HG02759 (cell line): ENCODE results near the gene PLAA.

ENCODE experiments used
- ATAC-seq: cut with Tn5 transposase; IDR thresholded peaks from one replicate; pipeline ENCODE4 v1.9.1; 2021; ENCODE audit warnings: mild to moderate bottlenecking, moderate library complexity; ENCODE audit not compliant: unreplicated experiment

The PLAA gene

DNA sequence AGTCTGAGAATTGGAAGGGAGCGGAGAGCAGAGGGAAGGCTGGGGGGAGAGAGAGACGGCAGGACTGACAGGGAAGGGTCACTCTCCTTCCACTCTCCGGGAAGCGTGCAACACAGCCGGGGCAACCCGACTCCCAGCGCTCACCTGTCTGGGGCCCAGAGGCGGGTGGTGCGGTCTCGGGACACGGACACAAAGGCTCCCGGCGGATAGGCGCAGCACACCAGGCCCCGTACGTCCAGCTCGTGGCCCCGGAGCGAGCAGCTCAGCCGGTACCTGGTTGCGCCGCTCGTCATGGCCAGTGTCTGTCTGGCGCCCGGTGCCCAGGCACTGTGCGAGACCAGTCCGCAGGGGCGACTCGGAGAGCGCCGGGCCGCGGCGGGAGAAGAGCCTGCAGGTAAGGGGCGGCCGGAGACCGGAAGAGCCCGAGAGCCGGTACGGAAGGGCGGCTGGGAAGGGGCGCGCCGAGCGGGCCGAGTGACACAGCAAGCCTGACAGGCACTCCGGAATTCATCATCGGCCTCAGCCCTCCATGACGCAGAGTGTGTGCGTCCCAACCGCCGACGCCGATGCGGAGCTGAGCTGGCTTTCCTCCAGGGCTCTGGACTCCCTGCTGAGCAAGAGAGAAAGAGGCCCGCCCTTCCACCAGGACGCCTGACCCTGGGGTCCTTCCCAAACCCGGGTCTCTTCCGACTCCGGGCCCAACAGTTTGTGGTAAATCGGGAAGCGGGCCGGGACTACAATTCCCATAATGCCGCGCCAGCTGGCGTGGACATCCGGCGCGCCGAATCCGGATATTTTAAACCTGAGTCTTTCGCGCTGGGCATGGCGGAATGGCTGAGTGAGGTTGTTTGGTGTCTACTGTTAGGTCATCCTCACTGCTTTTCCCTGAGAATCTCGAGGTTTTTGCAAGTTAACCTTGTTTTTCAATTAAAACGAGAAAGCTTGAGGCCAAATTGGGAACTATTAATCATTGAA lies at the start of gene PLAA:
Gene PLAA, minus strand, starts transcription at position 490 of the 975 bp plus-strand sequence. Its CDS starts 197 bp downstream, at position 293.
- peak; percentile 99 for ATAC-seq

DNA sequence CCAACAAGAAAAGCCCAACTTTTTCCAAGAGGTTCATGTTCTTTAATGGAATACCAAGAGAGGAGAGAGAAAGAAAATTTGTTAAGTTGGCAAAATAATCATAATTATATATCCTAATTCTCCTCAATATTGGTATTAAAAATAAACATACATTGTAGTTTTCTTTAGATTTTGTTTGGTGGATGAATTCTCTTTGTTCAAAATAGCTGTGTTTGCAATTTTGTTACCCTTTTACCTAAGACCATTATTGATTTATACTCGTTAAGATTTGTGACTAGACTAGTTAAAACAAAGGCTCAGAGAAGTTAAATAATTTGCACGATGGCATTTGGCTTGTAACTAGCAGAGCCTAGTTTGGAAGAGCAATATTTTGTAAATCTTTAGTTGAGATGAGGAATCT lies 48.8 kb upstream of the PLAA start:
- no peak for ATAC-seq

DNA sequence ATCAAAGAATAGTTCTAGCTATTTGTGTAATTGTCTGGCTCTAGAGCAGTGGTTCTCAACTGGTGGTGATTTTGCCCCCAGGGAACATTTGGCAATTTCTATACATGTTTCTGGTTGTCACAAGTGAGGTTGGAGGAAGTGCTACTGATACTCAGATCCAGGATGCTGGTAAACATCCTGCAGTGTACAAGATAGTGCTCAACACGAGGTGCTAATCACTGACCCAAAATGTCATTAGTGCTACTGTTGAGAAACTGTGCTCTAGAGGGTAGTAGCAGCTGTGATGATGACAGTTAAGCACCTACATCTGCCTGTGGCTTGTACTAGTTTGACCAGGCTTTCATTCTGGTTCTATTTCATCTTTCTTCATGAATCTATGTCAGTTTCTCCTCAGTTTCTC lies 36.3 kb upstream of the PLAA start:
- no peak for ATAC-seq

DNA sequence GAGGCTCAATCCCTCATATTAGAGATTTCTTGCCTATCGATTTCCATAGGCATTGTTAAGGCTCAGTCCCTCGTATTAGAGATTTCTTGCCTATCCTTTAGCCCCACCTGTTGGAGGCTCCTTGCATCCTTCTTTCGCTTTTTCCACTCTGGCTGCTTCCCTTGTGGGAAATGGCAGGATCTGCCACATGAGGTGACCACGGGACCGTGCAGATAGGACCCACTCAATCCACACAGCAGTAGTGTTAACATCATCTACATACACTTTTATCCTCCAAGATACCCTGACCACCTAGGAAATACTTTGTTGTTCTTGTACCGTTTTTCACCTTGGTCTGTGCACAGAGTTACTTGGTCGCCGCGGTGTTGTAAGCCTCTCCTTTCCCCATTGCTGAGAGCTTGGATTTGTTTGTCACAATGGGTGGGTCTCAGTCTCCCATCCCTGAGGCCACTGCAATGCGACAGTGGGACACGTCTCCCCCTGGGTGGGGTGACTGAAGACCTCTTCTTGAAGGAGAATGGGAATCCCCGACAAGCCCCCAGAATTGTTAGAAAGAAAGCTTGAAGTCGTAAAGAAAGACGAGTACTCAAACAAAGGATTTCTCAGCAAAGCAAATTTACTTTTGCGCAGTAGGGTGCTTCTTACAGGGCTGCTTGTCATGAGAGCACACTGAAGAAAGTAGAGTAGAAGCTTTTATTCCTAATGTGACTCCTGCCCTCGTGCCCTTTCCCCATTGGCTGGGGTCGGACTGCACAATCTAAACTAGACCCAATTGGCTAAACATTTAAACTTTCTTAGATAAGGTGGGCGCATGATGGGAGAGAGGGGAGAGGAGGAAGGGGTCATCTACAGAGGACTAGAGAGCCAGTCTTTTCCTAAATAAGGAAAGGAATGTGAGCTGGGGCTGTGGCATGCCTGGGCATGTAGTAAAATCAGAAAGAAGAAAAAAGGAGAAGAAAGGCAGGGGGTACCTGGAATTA lies 29.0 kb upstream of the PLAA start:
- ATAC-seq = no peak

DNA sequence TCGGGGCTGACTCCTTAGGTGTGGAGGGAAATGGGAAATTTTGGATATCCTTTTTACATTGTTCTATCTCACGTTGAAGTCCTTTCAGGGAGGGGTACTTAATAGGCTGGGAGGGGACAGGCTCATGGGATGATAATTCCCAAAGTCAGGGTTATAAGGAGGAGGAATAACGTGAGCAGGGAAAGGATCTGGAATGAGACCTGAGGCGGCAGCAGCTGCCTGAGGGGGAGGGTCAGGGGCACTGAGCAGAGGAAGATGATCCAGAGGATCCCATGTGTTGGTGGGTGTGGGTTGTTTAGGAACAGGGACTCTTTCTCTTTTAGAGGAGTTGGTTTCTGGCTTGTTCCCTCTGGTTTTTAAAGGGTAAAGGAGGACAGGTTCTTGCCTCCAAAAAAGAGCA lies 27.9 kb upstream of the PLAA start:
- no peak for ATAC-seq

DNA sequence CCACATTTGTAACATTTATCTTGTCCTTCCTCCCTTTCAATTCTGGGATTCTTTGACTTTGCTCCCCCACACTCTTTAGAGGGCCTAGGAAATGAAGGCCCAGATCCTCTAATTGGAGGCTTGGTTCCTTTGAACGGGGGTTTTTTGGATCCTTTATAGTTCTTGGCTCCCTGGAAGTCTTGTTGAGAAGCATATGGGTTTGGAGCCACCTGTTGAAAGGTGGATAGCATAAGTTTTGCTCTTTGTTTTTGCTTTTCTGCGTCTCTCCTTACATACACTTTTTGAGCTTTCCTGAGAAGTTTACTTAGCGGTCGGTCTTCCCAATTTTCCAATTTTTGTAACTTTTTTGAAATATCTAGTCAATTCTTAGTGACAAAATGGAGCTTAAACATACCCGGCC lies 26.9 kb upstream of the PLAA start:
- ATAC-seq = no peak

DNA sequence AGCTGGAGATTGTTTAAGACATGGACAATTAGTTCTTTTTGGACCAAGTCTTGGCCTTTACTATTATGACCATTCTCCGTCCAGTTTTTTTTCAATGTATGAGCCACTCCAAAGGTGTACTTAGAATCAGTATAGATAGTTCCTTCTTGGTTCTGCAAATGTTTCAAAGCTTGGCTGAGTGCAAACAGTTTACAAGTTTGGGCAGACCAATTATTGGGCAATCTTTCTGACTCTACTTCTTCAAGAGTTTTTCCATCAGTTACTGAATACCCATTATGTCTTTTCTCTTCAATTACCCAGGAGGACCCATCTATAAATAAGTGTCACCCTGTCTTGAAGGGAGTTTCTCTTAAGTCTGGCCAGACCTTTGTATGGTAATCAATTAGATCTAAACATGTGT lies 24.7 kb upstream of the PLAA start:
- ATAC-seq = no peak

DNA sequence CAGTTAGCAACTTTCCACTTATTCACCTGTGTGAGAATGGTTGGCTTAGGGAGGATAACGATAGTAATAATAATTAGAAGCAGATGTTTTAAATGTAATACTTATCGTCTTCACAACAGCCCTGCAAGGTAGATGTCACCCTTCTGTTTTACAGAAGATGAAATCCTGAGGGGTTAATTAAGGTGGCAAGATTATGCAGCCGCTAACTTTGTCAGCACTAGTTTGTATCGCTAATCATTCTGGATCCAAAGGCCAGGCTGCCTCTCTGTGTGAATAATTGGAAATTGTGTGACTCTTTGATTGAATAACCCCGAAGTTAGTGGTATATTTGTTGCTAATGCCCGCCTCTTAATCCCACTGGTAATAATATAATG lies 9.8 kb upstream of the PLAA start:
- ATAC-seq = no peak

DNA sequence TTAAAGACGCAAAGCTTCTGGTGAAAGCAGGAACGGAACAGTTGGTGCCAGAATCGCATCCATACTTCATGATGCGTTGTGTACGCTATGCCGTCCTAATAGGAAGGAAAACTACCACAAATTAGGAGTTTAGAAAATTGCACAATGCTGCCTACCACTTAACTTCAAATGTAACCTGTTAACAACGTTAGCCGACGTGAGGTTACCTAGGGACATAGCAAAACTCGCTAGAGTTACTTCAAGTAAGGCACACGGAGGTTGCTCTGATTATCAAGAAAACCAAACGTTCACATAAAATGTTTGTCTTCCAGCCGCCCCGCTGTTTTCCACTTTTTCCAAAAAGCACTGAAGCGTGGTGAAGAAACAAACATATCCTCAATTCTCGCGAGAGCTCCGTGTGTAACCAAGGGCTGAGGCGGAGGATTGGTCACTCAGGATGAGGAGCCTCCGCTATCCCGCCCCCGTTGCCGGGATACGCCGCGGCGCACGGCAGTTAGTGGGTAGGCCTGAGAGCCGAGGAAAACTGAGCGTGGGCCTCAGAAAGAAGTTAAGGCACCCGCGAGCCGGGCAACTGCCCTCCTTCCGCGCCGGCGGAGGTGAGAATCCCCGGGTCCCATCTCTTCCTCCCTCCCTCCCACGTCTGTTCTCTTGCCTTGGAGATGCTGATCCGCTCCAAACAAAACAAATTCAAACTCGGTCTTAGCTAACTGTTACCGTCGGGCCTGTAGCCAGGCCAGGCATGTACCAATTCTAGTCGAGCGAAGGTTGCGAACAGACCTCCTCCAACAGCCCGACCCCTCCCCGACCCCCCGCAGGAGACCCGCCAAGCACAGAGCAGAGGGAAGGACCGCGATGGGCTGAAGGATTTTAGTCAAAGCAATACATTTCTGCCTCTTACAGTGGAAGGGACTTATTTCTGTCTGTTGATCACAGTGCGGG lies 9.1 kb upstream of the PLAA start, which contains the start of gene IFT74:
Gene IFT74, plus strand, starts transcription at position 492 of the 939 bp plus-strand sequence. CDS start 5,556 bp downstream, outside the sequence.
- peak; percentile 97 for ATAC-seq

DNA sequence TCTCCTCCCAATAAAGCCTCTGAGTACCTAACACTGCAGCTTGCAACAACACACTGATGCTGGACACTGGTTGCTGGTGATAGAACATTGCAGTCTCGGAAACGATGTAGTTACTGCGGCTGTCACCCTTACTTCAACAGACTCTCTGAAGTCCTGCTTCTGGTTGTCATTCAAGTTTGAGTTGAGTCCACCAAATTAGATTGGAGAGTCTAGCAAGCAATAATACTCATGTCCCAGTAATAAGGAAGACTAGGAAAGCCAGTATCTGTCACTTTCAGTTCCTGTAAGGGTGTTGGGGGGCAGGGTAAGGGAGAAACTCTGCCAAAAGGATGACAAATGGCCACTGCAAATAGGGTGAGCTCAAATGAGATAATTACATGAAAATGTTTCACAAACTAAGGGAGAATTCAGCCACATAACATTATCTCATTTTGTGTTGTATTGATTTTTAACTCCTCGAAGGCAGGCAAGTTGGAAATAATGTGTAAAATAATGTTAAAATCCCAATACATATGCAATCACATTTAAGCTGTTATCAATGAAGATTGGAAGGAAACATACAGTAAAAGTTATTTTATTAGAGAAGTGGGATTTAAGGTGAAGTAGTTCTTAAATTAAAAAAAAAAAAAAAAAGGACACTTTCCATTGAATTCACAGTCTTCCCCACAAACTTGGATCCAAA lies 8.3 kb upstream of the PLAA start:
- ATAC-seq = peak; percentile 23

DNA sequence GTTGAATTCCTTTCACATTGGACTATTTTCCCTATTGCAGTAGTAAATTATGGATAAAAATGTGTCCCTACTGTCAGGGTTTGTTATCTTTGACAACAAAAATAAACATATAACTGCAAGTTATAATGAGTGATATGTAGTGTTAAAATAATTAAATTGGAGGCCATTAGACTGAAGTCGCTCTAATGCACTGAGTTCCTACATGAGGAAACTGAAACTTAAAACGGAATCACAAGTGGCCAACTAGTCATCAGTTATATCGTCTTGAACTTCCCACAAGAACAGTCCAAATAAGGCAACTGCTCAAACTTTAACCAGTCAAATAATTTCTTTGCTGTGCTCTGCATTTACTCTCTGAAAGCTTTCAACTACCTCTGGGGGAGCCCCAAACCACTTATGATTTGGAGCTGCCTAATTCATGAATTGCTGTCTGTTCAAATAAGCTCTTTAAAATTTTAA lies 7.0 kb upstream of the PLAA start:
- peak; percentile 25 for ATAC-seq

DNA sequence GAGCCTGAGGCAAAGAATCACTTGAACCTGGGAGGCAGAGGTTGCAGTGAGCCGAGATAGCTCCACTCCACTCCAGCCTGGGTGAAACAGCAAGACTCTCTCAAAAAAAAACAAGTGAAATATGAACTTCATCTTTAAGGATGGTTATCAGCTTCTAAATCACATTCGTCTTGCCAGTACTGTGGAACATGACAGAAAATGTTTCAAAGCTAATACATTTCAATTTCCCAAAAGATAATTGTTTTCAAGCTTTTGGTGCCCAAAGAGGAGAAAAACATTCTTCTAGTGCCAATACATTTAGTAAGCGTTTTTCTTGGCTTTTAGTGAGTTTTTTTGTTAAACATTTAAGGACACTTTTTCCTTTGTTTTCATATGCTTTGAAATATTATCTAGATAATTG lies 4.8 kb upstream of the PLAA start:
- no peak for ATAC-seq

DNA sequence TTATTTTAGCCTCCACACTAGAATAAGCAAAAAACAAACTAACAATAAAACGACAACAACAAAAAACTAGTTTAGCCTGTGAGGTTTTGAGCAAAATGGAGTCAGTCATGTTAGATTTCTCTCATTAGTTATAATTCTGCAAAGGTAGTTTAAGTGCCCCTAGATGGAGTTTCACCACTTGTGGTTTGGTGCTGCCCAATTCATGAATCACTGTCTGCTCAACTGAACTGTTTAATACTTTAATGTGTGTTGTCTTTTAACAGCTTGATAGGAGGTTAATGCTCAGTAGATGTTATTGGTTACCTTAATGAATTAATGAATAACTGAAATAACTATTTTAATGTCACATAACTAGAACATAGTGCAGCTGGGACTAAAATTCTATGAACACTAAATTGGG lies 3.5 kb upstream of the PLAA start:
- no peak for ATAC-seq

DNA sequence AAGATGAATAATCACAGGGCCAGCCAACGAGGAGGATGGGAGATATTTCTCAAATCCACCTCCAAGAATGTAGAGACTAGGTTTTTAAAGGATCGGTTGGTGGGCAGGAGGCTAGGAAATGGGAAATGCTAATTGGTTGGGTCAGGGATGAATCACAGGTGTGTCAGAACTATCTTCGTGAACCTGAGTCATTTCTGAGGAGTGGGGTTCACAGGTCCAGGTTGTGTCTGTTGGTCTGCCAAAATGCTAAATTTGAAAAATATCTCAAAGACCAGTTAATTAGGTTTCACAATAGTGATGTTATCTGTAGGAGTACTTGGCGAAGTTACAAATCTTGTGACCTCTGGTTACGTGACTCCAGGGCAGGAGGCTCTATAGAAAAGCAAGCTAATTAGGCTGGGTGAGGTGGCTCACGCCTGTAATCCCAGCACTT lies 2.6 kb upstream of the PLAA start:
- no peak for ATAC-seq

DNA sequence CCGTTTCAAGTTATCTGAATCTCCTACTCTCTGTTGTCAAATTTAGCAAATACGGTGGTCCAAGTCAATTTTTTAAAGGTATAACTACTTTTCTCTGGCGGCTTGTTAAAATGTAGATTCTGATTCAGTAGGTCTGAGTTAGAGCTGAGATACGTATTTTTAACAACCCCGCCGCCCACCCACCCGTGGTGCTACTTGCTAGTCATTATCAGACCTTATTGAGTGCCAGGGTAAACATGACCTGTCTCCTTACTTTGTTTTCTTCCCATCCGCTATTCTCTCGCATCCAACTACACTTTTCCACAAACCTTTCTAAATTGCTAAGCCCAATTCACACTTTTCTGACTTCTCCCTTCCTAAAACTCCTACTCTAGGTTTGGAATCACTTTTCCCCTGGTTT lies 694 bp upstream of the PLAA start:
- no peak for ATAC-seq

DNA sequence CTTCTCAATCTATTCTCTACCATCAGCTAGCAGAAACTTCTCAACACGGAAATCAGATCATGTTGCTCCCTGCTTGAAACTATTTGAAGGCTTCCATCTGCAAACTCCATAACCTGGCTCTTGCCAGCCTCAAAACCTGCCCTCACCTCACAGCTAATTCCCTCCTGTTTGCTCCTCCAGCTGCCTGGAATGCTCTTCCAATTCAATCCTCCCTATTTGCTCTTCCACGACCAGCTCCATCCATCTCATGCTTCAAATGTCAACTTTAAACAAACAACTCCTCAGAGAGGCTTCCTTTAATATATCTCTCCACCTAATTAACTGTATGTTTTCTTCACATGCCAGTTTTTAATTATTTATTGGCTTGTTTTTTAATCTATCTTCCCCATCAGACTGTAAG lies 1.5 kb downstream of the PLAA start:
- no peak for ATAC-seq

DNA sequence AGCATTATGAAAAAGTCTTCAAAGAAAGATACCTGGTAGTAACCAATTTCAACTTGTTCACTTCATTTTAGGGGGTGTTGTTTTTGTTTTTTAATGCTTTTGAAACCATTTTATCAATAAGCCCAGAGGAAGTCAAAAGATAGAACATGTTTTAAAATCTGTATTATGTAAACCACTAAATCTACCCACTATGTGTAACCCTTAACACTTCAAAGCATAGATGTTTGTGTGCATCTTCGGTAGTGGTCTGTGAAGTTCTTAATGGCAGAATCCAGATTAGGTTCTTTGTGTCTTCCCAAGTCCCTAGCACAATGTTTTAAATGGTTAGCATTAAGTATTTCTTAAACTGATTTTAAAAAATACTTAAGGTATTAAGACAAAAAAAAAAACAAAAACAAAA lies 6.3 kb downstream of the PLAA start:
- no peak for ATAC-seq

DNA sequence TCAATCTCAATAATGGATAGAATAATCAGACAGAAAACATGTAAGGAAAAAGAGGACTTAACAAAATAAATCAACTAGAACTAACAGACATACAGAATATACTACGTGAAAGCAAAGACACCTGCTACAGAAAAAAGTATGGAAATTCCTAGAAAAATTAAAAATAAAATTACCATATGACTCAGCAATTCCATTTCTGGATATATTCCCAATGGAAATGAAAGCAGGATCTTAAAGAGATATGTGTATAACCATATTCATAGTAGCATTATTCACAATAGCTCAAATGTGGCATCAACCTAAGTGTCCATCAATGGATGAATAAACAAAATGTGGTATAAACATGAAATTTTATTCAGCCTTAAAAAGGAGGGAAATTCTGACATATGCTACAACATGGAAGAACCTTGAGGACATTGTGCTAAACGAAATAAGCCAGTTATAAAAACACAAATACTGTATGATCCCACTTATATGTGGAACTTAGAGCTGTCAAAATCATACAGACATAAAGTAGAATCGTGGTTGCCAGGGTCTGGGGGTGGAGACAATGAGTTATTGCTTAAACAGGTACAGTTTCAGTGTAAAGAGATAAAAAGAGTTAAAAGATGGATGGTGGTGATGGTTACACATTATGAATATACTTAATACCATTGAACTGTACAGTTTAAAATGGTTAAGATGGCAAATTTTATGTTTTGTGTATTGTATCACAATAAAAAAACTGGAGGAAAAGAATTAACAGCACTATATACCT lies 6.9 kb downstream of the PLAA start:
- no peak for ATAC-seq

DNA sequence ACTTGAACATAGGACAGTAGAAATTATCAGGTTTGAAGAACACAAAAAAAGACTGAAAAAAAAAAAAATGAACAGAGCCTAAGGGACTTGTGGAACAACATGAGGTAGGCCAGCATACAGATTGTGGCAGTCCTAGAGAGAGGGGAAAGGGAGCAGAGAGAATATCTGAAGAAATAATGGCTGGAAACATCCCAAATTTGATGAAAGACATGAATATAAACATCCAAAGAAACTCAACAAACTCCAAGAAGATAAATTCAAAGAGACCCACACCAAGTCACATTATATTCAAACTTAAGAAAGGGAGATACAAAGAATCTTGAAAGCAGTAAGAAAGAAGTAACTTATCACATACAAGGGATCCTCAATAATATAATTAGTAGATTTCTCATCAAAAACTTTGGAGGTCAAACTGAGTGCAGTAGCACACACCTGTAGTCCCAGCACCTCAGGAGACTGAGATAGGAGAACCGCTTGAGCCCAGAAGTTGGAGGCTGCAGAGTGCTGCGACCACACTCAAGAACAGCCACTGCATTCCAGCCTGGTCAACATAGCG lies 9.1 kb downstream of the PLAA start:
- ATAC-seq = no peak
